SK-N-SH (cell line): ENCODE data around the gene GSE1.

Source experiments
- CHD2 ChIP-seq: fragments of 150-350 bp; IDR thresholded peaks from 2 replicates; pipeline ENCODE4 v1.6.1; 2018; ENCODE audit warnings: low read length; ENCODE audit not compliant: partially characterized antibody
- POLR2AphosphoS5 ChIP-seq: IDR thresholded peaks from 2 replicates; pipeline ENCODE4 v1.6.1; 2012; ENCODE audit warnings: low read depth, low read length
- RFX5 ChIP-seq: IDR thresholded peaks from 2 replicates; pipeline ENCODE4 v1.6.1; 2012; ENCODE audit warnings: mild to moderate bottlenecking, improper control_type of control experiment, low read length
- RXRA ChIP-seq: IDR thresholded peaks from 2 replicates; pipeline ENCODE4 v1.4.0; 2012; ENCODE audit warnings: low read depth, mild to moderate bottlenecking, borderline replicate concordance
- TAF1 ChIP-seq: IDR thresholded peaks from 2 replicates; pipeline ENCODE4 v1.6.1; 2012; ENCODE audit warnings: low read depth, mild to moderate bottlenecking, low read length, moderate library complexity, borderline replicate concordance
- TEAD4 ChIP-seq: IDR thresholded peaks from 2 replicates; pipeline ENCODE4 v1.4.0; 2012; ENCODE audit warnings: mild to moderate bottlenecking, borderline replicate concordance; ENCODE audit not compliant: insufficient read depth
- YY1 ChIP-seq: IDR thresholded peaks from 2 replicates; pipeline ENCODE4 v1.4.0; 2012; ENCODE audit warnings: low read depth, mild to moderate bottlenecking
- TF ChIP-seq, protein P1 (sequence below): fragments of 200-600 bp; sonication (generic); IDR thresholded peaks from 2 replicates; pipeline ENCODE4 v1.6.1; 2017; ENCODE audit warnings: antibody characterized with exemption, mild to moderate bottlenecking, moderate library complexity
- TF ChIP-seq, protein P2 (sequence below): fragments of 150-350 bp; IDR thresholded peaks from 2 replicates; pipeline ENCODE4 v1.6.1; 2016; ENCODE audit warnings: mild to moderate bottlenecking, low read depth, low read length
- TF ChIP-seq, protein P3 (sequence below): IDR thresholded peaks from 2 replicates; pipeline ENCODE4 v1.6.1; 2012; ENCODE audit warnings: mild to moderate bottlenecking, low read depth, low read length, moderate library complexity
- TF ChIP-seq, protein P4 (sequence below): IDR thresholded peaks from 2 replicates; pipeline ENCODE4 v1.4.0; 2012; ENCODE audit warnings: low read depth, borderline replicate concordance

DNA sequence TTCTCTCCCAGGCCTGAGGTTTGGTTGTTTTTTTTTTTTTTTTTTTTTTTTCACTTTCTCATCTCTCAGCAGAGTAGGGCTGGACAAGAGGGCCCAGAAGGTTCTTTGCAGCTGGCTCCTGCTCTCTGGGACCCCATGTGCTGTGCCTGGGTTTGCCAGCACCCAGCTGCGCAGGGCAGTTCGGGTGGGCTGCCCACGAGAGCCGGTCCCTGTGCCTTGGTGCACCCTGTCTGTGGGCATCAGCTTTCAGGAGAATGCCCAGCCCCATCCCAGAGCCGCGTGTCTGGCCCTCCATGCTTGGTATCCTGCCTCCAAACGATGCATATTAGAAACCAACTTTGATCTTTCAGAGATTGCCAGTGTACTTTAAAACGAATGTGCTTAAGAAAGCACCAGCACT is 15.0 kb upstream of the GSE1 start:
- TF ChIP-seq POLR2AphosphoS5, result no peak
- TF ChIP-seq, protein P1, sequence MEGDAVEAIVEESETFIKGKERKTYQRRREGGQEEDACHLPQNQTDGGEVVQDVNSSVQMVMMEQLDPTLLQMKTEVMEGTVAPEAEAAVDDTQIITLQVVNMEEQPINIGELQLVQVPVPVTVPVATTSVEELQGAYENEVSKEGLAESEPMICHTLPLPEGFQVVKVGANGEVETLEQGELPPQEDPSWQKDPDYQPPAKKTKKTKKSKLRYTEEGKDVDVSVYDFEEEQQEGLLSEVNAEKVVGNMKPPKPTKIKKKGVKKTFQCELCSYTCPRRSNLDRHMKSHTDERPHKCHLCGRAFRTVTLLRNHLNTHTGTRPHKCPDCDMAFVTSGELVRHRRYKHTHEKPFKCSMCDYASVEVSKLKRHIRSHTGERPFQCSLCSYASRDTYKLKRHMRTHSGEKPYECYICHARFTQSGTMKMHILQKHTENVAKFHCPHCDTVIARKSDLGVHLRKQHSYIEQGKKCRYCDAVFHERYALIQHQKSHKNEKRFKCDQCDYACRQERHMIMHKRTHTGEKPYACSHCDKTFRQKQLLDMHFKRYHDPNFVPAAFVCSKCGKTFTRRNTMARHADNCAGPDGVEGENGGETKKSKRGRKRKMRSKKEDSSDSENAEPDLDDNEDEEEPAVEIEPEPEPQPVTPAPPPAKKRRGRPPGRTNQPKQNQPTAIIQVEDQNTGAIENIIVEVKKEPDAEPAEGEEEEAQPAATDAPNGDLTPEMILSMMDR, result no peak
- TF ChIP-seq TEAD4, result no peak
- no peak for TF ChIP-seq RFX5
- TF ChIP-seq RXRA, result no peak
- no peak for TF ChIP-seq YY1
- TF ChIP-seq, protein P2, sequence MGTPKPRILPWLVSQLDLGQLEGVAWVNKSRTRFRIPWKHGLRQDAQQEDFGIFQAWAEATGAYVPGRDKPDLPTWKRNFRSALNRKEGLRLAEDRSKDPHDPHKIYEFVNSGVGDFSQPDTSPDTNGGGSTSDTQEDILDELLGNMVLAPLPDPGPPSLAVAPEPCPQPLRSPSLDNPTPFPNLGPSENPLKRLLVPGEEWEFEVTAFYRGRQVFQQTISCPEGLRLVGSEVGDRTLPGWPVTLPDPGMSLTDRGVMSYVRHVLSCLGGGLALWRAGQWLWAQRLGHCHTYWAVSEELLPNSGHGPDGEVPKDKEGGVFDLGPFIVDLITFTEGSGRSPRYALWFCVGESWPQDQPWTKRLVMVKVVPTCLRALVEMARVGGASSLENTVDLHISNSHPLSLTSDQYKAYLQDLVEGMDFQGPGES, result no peak
- TF ChIP-seq TAF1, result no peak
- TF ChIP-seq, protein P3, sequence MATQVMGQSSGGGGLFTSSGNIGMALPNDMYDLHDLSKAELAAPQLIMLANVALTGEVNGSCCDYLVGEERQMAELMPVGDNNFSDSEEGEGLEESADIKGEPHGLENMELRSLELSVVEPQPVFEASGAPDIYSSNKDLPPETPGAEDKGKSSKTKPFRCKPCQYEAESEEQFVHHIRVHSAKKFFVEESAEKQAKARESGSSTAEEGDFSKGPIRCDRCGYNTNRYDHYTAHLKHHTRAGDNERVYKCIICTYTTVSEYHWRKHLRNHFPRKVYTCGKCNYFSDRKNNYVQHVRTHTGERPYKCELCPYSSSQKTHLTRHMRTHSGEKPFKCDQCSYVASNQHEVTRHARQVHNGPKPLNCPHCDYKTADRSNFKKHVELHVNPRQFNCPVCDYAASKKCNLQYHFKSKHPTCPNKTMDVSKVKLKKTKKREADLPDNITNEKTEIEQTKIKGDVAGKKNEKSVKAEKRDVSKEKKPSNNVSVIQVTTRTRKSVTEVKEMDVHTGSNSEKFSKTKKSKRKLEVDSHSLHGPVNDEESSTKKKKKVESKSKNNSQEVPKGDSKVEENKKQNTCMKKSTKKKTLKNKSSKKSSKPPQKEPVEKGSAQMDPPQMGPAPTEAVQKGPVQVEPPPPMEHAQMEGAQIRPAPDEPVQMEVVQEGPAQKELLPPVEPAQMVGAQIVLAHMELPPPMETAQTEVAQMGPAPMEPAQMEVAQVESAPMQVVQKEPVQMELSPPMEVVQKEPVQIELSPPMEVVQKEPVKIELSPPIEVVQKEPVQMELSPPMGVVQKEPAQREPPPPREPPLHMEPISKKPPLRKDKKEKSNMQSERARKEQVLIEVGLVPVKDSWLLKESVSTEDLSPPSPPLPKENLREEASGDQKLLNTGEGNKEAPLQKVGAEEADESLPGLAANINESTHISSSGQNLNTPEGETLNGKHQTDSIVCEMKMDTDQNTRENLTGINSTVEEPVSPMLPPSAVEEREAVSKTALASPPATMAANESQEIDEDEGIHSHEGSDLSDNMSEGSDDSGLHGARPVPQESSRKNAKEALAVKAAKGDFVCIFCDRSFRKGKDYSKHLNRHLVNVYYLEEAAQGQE, result no peak
- TF ChIP-seq, protein P4, sequence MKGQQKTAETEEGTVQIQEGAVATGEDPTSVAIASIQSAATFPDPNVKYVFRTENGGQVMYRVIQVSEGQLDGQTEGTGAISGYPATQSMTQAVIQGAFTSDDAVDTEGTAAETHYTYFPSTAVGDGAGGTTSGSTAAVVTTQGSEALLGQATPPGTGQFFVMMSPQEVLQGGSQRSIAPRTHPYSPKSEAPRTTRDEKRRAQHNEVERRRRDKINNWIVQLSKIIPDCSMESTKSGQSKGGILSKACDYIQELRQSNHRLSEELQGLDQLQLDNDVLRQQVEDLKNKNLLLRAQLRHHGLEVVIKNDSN, result no peak
- TF ChIP-seq CHD2, result no peak
